Hepatocyte (in vitro differentiated cells): ENCODE data around the gene TMX1. TPM values are rescaled to one million over a fixed set of nuclear protein-coding genes. Genes with fewer than 3 reads are reported as not detected.

ENCODE experiments used
- DNase-seq: peaks from one replicate; pipeline ENCODE4 v3.0.0-alpha.2; 2016; ENCODE audit warnings: low spot score
- H2AFZ ChIP-seq: fragments of 200-600 bp; sonication (generic); 2 replicates; pipeline ENCODE4 v1.6.0; 2016; ENCODE audit warnings: antibody characterized with exemption, mild to moderate bottlenecking
- H3K27ac ChIP-seq: fragments of 200-600 bp; sonication (generic); 2 replicates; pipeline ENCODE4 v1.5.1; 2016; ENCODE audit warnings: mild to moderate bottlenecking
- H3K27me3 ChIP-seq: fragments of 200-600 bp; sonication (generic); 2 replicates; pipeline ENCODE4 v1.6.1; 2016
- H3K36me3 ChIP-seq: fragments of 200-600 bp; sonication (generic); replicated peaks from 2 replicates; pipeline ENCODE4 v1.5.1; 2016; ENCODE audit warnings: low read depth; ENCODE audit not compliant: insufficient read depth
- H3K4me1 ChIP-seq: fragments of 200-600 bp; sonication (generic); 2 replicates; pipeline ENCODE4 v1.5.1; 2016; ENCODE audit warnings: mild to moderate bottlenecking, moderate library complexity; ENCODE audit not compliant: insufficient read depth
- H3K4me2 ChIP-seq: fragments of 200-600 bp; sonication (generic); 2 replicates; pipeline ENCODE4 v1.6.0; 2016
- H3K4me3 ChIP-seq: fragments of 200-600 bp; sonication (generic); 2 replicates; pipeline ENCODE4 v1.5.1; 2016; ENCODE audit warnings: mild to moderate bottlenecking
- H3K79me2 ChIP-seq: fragments of 200-600 bp; sonication (generic); 2 replicates; pipeline ENCODE4 v1.6.0; 2017; ENCODE audit warnings: mild to moderate bottlenecking
- H3K9me2 ChIP-seq: fragments of 200-600 bp; sonication (generic); replicated peaks from 2 replicates; pipeline ENCODE4 v1.6.0; 2017; ENCODE audit warnings: mild to moderate bottlenecking; ENCODE audit not compliant: insufficient read depth
- H3K9me3 ChIP-seq: fragments of 200-600 bp; sonication (generic); 2 replicates; pipeline ENCODE4 v1.5.1; 2016; ENCODE audit warnings: low read depth, mild to moderate bottlenecking
- H4K20me1 ChIP-seq: fragments of 200-600 bp; sonication (generic); 2 replicates; pipeline ENCODE4 v1.6.0; 2016; ENCODE audit warnings: mild to moderate bottlenecking; ENCODE audit not compliant: insufficient read depth, poor library complexity, severe bottlenecking
- CTCF ChIP-seq: fragments of 200-600 bp; sonication (generic); IDR thresholded peaks from 2 replicates; pipeline ENCODE4 v1.5.1; 2016; ENCODE audit warnings: antibody characterized with exemption, mild to moderate bottlenecking; ENCODE audit not compliant: poor library complexity
- EZH2 ChIP-seq: fragments of 200-600 bp; sonication (generic); IDR thresholded peaks from 2 replicates; pipeline ENCODE4 v1.6.1; 2016; ENCODE audit warnings: antibody characterized with exemption, mild to moderate bottlenecking, borderline replicate concordance
- EZH2phosphoT487 ChIP-seq: fragments of 200-600 bp; sonication (generic); IDR thresholded peaks from one replicate; pipeline ENCODE4 v1.6.1; 2018; ENCODE audit warnings: antibody characterized with exemption, mild to moderate bottlenecking, low read depth, moderate library complexity; ENCODE audit not compliant: unreplicated experiment, severe bottlenecking
- WGBS: methylation state at CpG from one replicate; pipeline ENCODE4 v1.1.6; 2016; ENCODE audit warnings: low lambda C conversion rate; ENCODE audit errors: missing lambda C conversion rate; 5-methylcytosine and 5-hydroxymethylcytosine counted together
- polyA plus RNA-seq: library from polyadenylated mRNA; unstranded; fragments of >200 nt; fragmentation: Nextera tagmentation; extraction: Ambion mirVana; gene quantifications from 2 replicates; pipeline ENCODE4 v1.2.1, GENCODE V29; 2016
- total RNA-seq: library from RNA; depleted of rRNA; stranded (reverse); fragments of >200 nt; gene quantifications from 2 replicates; pipeline ENCODE4 v1.2.3, GENCODE V29; 2014

The TMX1 gene
- total and polyA plus RNA-seq, 2 experiments from 2014 or later: 39.9 to 48.6 TPM

DNA sequence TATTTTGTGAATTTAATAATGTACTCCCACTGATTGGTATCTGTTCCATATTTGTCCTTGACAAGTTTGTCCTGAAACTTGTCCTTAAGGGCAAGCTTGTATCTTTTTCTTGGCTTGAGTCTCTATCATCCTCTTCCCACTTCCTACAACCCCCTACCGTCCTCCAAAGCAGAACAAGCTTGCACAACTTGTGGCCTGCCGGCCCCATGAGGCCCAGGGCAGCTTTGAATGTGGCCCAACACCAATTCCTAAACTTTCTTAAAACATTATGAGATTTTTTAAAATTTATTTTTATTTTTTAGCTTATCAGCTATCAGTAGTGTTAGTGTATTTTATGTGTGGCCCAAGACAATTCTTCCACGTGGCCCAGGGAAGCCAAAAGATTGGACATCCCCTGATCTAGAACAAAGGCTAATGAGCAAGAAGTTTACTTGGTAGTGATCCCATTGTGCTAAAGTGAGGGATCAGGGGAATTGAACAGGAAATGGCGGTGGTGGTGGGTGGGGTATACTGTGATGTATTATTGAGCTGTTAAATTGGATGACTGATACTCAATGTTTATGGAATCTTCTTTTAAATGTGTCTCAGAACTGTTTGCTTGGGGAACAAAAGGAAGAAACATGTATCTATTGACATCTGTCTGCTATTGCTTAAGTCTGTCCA, 37.8 kb downstream of the TMX1 start:
- 87% methylated on average over 4 of the region's 4 CpGs for WGBS
- H3K9me3 ChIP-seq: no peaks in the 10 kb centered on the region
- no peak overlapping the region for H3K27ac ChIP-seq
- no peaks in the 10 kb centered on the region for H3K9me2 ChIP-seq
- no peak for DNase-seq
- no peak overlapping the region for H2AFZ ChIP-seq
- no peaks in the 10 kb centered on the region for H3K27me3 ChIP-seq
- no peaks in the 10 kb centered on the region for H4K20me1 ChIP-seq
- no peak overlapping the region for H3K4me2 ChIP-seq
- H3K79me2 ChIP-seq: no peaks in the 10 kb centered on the region
- no peak overlapping the region for H3K4me3 ChIP-seq
- TF ChIP-seq EZH2phosphoT487: no peak
- no peak for TF ChIP-seq CTCF
- TF ChIP-seq EZH2: no peak
- no peaks in the 10 kb centered on the region for H3K36me3 ChIP-seq
- no peaks in the 10 kb centered on the region for H3K4me1 ChIP-seq

GRCh38 chr14:51282517-51282916, 42.5 kb downstream of the TMX1 start:
- WGBS: 54% methylated on average over 2 of the region's 2 CpGs
- Histone ChIP-seq H4K20me1 (no peaks in the 10 kb centered on the region), H3K27ac (no peak overlapping the region), H3K36me3 (no peaks in the 10 kb centered on the region), H3K4me2 (no peak overlapping the region), H3K4me1 (no peaks in the 10 kb centered on the region), H3K4me3 (no peak overlapping the region), H3K9me2 (no peaks in the 10 kb centered on the region), H2AFZ (no peak overlapping the region), H3K79me2 (no peaks in the 10 kb centered on the region), H3K9me3 (no peaks in the 10 kb centered on the region), H3K27me3 (no peaks in the 10 kb centered on the region)
- DNase-seq: no peak
- TF ChIP-seq CTCF (no peak), EZH2 (no peak), EZH2phosphoT487 (no peak)

DNA sequence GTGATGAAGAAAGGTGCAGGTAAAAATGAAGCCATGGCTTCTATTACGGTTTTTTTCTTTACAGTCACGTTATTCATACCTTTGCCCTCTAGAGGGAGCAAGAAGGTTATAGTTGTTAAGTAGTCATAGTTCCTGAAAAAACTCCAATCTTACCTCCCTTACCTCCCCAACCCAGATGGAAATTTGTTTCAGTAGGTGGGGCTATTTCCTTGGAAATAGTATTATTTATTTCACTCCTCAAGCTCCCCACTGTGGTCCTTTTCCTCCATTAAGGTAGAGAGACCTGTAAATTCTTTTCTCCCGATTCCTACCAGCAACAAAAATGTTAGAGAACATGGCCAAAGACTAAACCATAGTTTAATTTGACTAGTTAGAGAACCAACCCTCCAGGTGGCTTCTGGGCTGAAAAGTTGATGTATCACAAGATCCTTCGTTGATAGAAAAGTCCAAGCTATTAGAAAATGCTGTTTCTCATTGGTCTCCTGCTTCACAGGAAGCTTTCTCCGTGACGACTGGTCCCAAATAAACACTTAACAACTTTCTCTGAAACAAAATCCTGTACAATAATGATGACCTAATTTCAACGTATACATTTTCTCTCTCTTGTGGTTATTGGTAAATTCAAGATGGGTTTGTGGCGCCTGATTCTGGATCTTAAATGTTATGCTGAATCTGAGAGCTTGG, 43.5 kb downstream of the TMX1 start:
- Histone ChIP-seq H3K27me3 (no peaks in the 10 kb centered on the region), H4K20me1 (no peaks in the 10 kb centered on the region), H3K4me2 (no peak overlapping the region), H3K9me3 (no peaks in the 10 kb centered on the region), H2AFZ (no peak overlapping the region), H3K36me3 (no peaks in the 10 kb centered on the region), H3K9me2 (no peaks in the 10 kb centered on the region), H3K79me2 (no peaks in the 10 kb centered on the region), H3K4me3 (no peak overlapping the region), H3K27ac (no peak overlapping the region), H3K4me1 (no peaks in the 10 kb centered on the region)
- TF ChIP-seq CTCF (peak; percentile 98), EZH2phosphoT487 (no peak)
- DNase-seq: peak; percentile 92
- 48% methylated on average over 8 of the region's 8 CpGs for WGBS
